ENCODE data around the gene STIMATE.

DNA sequence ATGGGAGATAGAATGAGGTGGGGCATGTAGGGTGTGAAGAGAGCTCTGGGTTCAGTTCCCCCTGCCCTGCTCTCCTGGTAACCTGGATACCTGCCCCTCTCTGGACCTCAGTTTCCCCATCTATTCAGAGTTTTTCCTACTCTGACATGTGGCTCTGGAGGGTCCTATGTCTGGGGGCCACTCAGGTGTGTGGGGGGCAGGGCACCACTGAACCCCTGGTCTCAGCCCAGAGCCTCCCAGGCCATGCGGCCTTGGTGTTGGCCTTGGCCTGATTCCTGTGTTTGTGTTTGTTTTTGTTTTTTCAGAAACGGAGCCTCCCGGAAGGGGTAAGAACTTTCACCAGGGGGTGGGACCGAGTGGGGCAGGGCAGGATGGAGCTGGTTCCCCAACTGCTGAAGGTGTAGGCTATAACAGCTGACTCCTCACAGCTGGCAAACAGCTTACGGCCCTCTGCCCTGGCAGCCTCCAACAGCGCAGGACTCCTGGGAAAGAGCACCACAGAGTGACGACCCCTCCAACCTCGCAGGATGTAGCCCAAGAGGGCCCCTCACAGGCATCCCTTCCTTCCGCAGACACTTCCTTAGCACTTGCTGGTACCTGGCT lies 101.9 kb downstream of the STIMATE start:
- TF ChIP-seq, protein P1, sequence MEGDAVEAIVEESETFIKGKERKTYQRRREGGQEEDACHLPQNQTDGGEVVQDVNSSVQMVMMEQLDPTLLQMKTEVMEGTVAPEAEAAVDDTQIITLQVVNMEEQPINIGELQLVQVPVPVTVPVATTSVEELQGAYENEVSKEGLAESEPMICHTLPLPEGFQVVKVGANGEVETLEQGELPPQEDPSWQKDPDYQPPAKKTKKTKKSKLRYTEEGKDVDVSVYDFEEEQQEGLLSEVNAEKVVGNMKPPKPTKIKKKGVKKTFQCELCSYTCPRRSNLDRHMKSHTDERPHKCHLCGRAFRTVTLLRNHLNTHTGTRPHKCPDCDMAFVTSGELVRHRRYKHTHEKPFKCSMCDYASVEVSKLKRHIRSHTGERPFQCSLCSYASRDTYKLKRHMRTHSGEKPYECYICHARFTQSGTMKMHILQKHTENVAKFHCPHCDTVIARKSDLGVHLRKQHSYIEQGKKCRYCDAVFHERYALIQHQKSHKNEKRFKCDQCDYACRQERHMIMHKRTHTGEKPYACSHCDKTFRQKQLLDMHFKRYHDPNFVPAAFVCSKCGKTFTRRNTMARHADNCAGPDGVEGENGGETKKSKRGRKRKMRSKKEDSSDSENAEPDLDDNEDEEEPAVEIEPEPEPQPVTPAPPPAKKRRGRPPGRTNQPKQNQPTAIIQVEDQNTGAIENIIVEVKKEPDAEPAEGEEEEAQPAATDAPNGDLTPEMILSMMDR (IDR thresholded peaks at IDR 0.05): no peak
- no peak for TF ChIP-seq TAF1 (IDR thresholded peaks at IDR 0.05; ENCODE audit: borderline replicate concordance, low read depth, low read length)
- no peak for TF ChIP-seq ZBTB33 (IDR thresholded peaks at IDR 0.05; ENCODE audit: borderline replicate concordance, low read depth)
